Measurements from ENCODE around the gene PI4KA. TPM values are rescaled to one million over a fixed set of nuclear protein-coding genes. Genes with fewer than 3 reads are reported as not detected.
A peak's percentile ranks its signal among the peaks of the same experiment; 100 is the strongest.

The PI4KA gene
- total RNA-seq, 6 experiments from 2014 or later, result 35.3 to 55.4 (median 47.7) TPM

DNA sequence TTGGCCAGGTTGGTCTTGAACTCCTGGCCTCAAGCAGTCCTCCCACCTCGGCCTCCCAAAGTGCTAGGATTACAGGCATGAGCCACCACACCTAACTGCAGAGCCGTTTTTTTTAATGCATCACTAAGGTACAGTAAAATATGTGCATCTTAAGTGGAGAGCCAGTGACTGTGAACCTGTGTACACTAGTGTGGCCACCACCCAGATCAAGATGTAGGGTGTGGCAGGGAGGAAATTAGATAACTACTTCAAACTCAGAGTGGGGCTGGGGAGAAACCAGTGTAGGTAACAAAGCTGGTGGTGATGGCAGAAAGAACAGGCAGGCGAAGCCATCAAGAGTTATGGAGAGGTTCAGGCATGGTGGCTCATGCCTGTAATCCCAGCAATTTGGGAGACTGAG is 14.6 kb upstream of the PI4KA start:
- no peak for DNase-seq
- no peak overlapping the region for H3K4me3 ChIP-seq
- no peaks in the 10 kb centered on the region for H3K9me3 ChIP-seq
- H3K27me3 ChIP-seq, result no peaks in the 10 kb centered on the region
- intact Hi-C loops (cut with DNase I), result loop anchor here in 1 of 2 donors (10.0 kb wide), 1 partner anchor 78 kb away; no protein-coding TSS in a partner anchor
- no peak overlapping the region for H3K27ac ChIP-seq
- ATAC-seq, result no peak
- TF ChIP-seq POLR2A (IDR thresholded peaks at IDR 0.05), result no peak
- TF ChIP-seq, protein P1, sequence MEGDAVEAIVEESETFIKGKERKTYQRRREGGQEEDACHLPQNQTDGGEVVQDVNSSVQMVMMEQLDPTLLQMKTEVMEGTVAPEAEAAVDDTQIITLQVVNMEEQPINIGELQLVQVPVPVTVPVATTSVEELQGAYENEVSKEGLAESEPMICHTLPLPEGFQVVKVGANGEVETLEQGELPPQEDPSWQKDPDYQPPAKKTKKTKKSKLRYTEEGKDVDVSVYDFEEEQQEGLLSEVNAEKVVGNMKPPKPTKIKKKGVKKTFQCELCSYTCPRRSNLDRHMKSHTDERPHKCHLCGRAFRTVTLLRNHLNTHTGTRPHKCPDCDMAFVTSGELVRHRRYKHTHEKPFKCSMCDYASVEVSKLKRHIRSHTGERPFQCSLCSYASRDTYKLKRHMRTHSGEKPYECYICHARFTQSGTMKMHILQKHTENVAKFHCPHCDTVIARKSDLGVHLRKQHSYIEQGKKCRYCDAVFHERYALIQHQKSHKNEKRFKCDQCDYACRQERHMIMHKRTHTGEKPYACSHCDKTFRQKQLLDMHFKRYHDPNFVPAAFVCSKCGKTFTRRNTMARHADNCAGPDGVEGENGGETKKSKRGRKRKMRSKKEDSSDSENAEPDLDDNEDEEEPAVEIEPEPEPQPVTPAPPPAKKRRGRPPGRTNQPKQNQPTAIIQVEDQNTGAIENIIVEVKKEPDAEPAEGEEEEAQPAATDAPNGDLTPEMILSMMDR (IDR thresholded peaks at IDR 0.05), result no peak
- 88% methylated on average over 3 of the region's 3 CpGs for WGBS (ENCODE audit: insufficient coverage, low coverage, low lambda C conversion rate, missing lambda C conversion rate)
- peaks cover 0 to 16% (median 3%) of the 10 kb centered on the region in 4 donors for H3K4me1 ChIP-seq
- H3K36me3 ChIP-seq, result peaks cover 0 to 41% (median 7%) of the 10 kb centered on the region in 4 donors

DNA sequence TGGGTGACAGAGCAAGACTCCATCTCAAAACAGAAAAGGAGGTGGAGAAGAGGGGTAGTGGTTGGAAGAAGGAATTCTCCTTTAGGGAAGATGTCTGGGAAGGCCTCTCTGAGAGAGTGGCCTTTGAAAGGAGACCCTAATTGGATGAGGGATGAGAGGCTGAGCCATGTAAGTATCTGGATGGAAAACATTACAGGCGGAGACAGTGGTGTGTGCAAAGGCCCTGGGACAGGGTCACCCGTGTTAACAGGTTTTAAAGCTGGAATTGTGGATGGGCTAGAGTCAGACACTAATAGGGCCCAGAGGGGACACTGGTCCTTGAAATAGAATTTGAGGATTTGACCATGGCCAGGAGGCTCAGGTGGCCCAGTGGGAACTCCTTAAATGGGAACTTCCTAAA is 10.6 kb upstream of the PI4KA start:
- intact Hi-C loops (cut with DNase I), result no loop called here
- Histone ChIP-seq H3K4me1 (peaks cover 0 to 46% (median 14%) of the 10 kb centered on the region in 4 donors), H3K36me3 (peaks cover 0 to 32% (median 7%) of the 10 kb centered on the region in 4 donors), H3K27me3 (no peaks in the 10 kb centered on the region), H3K27ac (peak overlapping the region in 1 of 3 donors; percentile 93), H3K4me3 (no peak overlapping the region), H3K9me3 (no peaks in the 10 kb centered on the region)
- ATAC-seq (no peak), DNase-seq (no peak)
- 80% methylated on average over 1 of the region's 2 CpGs for WGBS (ENCODE audit: insufficient coverage, low coverage, low lambda C conversion rate, missing lambda C conversion rate)
- TF ChIP-seq, protein P1 (IDR thresholded peaks at IDR 0.05), result no peak
- no peak for TF ChIP-seq POLR2A (IDR thresholded peaks at IDR 0.05)

DNA sequence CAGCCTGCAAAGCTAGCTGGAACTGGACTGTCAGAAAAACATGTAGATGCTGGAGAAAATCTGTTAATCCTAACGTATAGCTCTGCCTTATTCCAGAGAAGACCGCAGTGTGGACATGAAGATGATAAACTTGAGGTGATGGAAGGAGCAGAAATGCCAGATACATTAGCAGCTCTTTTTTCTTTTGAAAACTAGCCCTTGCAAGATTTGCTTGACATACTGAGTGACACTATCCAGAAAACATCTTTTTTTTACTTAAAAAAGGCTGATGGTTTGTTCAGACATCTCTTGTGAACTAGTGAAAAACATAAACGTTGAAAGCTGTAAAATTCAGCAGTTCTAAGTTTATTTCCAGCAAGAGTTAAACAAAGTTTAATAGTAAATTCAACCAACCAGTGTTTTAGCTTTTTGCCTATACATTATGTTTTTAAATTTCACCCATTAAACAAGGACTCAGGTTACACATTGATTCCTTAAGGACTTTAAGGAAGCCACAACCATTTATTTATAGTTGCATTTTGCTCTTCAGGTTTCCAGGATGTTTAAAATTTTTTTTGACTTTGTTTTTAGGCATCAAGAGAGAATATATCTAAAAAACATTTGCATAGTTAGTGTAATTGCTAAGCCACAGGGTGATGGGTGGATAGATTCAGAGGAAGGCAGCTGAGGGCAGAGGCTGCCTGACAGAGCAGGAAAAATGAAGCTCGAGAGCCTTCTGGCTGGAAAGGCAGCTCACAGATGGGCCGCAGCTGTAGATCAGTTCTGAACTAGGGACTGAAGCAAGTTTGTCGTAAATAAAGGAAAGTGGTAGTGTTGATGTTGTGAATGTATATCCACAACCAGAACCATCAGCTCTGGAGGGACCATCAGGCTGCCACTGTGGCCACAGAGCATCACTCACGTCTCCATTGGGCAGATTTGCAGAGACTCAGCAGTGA is 9.7 kb upstream of the PI4KA start:
- ATAC-seq (no peak), DNase-seq (no peak)
- intact Hi-C loops (cut with DNase I), result no loop called here
- Histone ChIP-seq H3K4me3 (no peak overlapping the region), H3K36me3 (peaks cover 0 to 28% (median 7%) of the 10 kb centered on the region in 4 donors), H3K27me3 (no peaks in the 10 kb centered on the region), H3K9me3 (no peaks in the 10 kb centered on the region), H3K27ac (peak overlapping the region; percentile 91 to 96 (median 93)), H3K4me1 (peaks cover 0 to 46% (median 14%) of the 10 kb centered on the region in 4 donors)
- 65% methylated on average over 6 of the region's 7 CpGs for WGBS (ENCODE audit: insufficient coverage, low coverage, low lambda C conversion rate, missing lambda C conversion rate)
- no peak for TF ChIP-seq POLR2A (IDR thresholded peaks at IDR 0.05)
- TF ChIP-seq, protein P1 (IDR thresholded peaks at IDR 0.05), result no peak

DNA sequence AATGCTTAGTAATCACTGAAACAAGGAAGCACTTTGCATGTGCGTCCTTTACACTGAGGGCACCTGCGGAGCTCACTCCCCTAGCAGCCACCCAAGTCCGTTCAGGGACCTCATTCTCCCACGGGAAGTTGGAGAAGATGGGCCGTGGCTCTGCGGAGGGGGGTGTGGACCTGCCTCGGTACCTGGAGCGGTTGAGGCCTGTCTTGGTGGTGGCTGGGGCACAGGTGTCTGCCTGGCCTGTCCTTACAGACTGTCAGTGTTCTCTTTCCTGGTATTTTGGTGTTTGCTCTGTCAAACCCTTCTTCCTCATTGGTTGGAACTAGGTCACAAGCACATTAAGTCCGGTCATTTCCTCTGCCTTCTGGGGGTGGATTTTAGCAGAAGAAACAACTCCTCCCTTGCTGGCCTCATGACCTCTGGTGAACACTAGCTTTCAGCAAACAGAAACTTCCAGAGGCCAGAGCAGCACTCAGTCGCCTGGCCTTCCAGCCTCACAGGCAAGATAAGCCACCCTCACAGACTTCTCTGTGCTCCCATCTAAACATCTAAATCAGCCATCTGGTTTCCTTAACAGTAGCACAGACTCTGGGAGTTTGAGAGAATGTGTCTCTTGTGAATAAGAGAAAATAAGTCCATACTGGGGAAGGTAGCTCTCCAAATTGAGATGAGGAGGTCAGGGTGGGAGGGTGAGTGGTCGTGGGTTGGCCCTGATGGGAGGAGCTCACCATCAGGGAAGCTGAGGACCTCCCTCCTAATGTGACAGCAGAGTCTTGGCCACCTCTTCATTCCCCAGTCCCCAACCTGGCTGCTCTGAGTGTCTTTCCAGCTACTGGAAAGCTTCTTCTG is 8.8 kb upstream of the PI4KA start:
- DNase-seq (peak; percentile 76 to 89 (median 82)), ATAC-seq (peak; percentile 93 to 97 (median 96))
- TF ChIP-seq, protein P1 (IDR thresholded peaks at IDR 0.05), result no peak
- TF ChIP-seq POLR2A (IDR thresholded peaks at IDR 0.05), result peak; percentile 84
- H3K27me3 ChIP-seq, result no peaks in the 10 kb centered on the region
- WGBS (ENCODE audit: insufficient coverage, low coverage, low lambda C conversion rate, missing lambda C conversion rate), result 12% methylated on average over 3 of the region's 11 CpGs
- H3K27ac ChIP-seq, result peak overlapping the region; percentile 91 to 96 (median 93)
- no peaks in the 10 kb centered on the region for H3K9me3 ChIP-seq
- intact Hi-C loops (cut with DNase I), result no loop called here
- H3K36me3 ChIP-seq, result peaks cover 0 to 20% (median 7%) of the 10 kb centered on the region in 4 donors
- peaks cover 0 to 46% (median 14%) of the 10 kb centered on the region in 4 donors for H3K4me1 ChIP-seq
- H3K4me3 ChIP-seq, result peak overlapping the region in 2 of 3 donors; percentile 20 to 27

Data from right lobe of liver (tissue), 6 donors.